ENCODE results near the gene GRAMD1C.

The GRAMD1C gene

DNA sequence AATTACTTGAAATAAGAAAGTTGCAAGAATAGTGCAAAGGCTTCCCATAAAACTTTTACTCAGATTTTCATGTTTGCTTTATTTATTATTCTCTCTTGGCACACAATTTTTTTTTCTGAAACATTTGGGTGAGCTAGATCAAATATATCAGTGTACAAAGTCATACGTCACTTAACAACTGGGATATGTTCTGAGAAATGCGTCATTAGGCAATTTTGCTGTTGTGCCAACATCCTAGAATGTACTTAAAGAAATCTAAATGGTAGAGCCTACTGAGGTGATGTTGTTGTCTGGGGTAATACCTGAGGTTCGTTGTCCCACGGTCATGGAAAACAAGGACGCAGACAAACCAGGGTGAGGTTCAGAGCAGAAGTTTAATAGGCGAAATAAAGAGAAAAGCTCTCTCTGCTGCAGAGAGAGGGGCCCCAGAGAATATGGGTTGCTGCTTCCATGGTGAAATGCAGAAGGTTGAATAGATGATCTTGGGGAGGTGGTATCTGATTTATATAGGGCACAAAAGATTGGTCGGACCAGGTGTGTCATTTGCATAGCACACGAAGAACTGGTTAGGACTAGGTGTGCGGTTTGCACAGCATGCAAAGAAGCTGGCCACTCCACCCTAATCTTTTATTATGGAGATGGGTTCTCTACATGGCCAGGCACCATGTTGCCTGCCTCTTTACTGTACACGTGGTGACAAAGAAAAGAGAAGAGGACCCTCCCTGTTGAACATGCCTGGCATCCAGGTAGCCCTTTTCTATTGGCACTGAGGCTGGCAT is 8.8 kb upstream of the GRAMD1C start:
- no peak for DNase-seq

DNA sequence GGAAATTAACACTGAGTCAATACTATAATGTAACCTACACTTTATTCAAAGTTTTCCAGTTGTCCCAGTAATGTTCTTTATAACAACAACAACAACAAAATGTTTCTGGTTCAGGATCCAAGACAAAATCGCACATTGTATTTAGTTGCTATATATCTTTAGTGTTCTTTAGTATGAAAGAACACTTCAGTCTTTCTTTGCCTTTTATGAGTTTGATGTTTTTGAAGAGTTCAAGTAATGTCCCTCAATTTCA is 7.6 kb upstream of the GRAMD1C start:
- intact Hi-C loops (cut with DNase I; ENCODE audit: low total_unique reads): no loop called here
- H3K9me3 ChIP-seq: peaks cover 0 to 7% (median 0%) of the 10 kb centered on the region in 3 donors
- H3K27me3 ChIP-seq: no peaks in the 10 kb centered on the region
- no peaks in the 10 kb centered on the region for H3K4me1 ChIP-seq
- DNase-seq: no peak
- H3K27ac ChIP-seq: no peak overlapping the region
- no peak overlapping the region for H3K4me3 ChIP-seq
- no peaks in the 10 kb centered on the region for H3K36me3 ChIP-seq
- TF ChIP-seq, protein P1, sequence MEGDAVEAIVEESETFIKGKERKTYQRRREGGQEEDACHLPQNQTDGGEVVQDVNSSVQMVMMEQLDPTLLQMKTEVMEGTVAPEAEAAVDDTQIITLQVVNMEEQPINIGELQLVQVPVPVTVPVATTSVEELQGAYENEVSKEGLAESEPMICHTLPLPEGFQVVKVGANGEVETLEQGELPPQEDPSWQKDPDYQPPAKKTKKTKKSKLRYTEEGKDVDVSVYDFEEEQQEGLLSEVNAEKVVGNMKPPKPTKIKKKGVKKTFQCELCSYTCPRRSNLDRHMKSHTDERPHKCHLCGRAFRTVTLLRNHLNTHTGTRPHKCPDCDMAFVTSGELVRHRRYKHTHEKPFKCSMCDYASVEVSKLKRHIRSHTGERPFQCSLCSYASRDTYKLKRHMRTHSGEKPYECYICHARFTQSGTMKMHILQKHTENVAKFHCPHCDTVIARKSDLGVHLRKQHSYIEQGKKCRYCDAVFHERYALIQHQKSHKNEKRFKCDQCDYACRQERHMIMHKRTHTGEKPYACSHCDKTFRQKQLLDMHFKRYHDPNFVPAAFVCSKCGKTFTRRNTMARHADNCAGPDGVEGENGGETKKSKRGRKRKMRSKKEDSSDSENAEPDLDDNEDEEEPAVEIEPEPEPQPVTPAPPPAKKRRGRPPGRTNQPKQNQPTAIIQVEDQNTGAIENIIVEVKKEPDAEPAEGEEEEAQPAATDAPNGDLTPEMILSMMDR (IDR thresholded peaks at IDR 0.05): no peak

More for the DNA sequence above, 8.8 kb upstream of the GRAMD1C start:
- intact Hi-C loops (cut with DNase I; ENCODE audit: low total_unique reads): no loop called here
- Histone ChIP-seq H3K9me3 (peaks cover 0 to 7% (median 0%) of the 10 kb centered on the region in 3 donors), H3K36me3 (no peaks in the 10 kb centered on the region), H3K4me1 (no peaks in the 10 kb centered on the region), H3K27me3 (no peaks in the 10 kb centered on the region), H3K27ac (no peak overlapping the region), H3K4me3 (no peak overlapping the region)
- TF ChIP-seq, protein P1 (IDR thresholded peaks at IDR 0.05): no peak

DNA sequence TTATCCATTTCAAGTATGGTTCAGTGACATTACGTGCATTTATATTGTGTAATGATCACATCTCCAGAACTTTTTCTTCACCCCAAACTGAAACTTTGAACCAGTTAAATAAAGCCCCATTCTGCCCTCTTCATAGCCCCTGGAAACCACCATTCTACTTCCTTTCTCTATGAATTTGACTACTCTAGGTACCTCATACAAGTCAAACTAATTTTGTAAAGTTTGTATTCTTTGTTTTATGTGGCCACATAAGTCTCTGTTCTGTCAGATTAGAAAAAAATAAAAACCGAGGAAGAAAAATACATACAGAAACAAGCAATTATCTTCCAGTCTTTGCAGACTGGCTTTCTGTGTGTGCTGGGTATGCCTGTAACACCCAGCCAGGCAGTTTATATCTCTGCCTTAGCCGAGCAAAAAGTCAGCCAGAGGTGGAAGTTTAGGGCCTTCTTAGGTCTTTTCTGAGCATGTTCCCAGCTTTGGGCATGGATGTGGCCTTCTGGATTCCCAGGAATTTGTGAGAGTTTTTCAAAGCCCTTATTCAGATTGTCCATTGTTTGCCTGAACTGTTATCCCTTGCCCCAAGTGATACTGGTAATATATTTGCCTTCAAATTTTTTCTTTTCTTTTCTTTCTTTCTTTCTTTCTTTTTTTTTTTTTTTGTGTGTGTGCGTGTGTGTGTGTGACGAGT is 6.0 kb upstream of the GRAMD1C start:
- intact Hi-C loops (cut with DNase I; ENCODE audit: low total_unique reads): no loop called here
- TF ChIP-seq, protein P1 (IDR thresholded peaks at IDR 0.05): no peak
- Histone ChIP-seq H3K27me3 (no peaks in the 10 kb centered on the region), H3K4me3 (no peak overlapping the region), H3K36me3 (no peaks in the 10 kb centered on the region), H3K27ac (no peak overlapping the region), H3K9me3 (peaks cover 0 to 7% (median 0%) of the 10 kb centered on the region in 3 donors), H3K4me1 (no peaks in the 10 kb centered on the region)
- DNase-seq: no peak

DNA sequence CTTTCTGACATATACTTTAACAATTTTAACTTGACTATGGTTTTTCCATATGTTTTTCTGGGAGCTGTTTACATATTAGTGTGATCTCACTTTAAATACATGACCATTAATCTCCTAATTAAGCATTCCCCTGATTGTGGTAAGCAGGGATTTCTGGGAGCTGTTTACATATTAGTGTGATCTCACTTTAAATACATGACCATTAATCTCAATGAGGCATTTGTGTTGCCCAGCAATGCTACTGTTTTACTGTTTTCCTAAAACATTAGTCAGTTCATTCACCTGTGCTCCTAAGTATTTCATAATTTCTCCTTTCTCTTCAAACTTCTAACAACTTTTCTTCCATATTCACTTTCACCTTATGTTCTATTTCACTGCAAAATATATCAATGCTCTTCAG is 3.6 kb upstream of the GRAMD1C start:
- H3K36me3 ChIP-seq: no peaks in the 10 kb centered on the region
- intact Hi-C loops (cut with DNase I; ENCODE audit: low total_unique reads): no loop called here
- H3K4me3 ChIP-seq: no peak overlapping the region
- TF ChIP-seq, protein P1 (IDR thresholded peaks at IDR 0.05): no peak
- peaks cover 0 to 5% (median 2%) of the 10 kb centered on the region in 4 donors for H3K4me1 ChIP-seq
- DNase-seq: no peak
- H3K27me3 ChIP-seq: no peaks in the 10 kb centered on the region
- peaks cover 0 to 7% (median 0%) of the 10 kb centered on the region in 3 donors for H3K9me3 ChIP-seq
- no peak overlapping the region for H3K27ac ChIP-seq

DNA sequence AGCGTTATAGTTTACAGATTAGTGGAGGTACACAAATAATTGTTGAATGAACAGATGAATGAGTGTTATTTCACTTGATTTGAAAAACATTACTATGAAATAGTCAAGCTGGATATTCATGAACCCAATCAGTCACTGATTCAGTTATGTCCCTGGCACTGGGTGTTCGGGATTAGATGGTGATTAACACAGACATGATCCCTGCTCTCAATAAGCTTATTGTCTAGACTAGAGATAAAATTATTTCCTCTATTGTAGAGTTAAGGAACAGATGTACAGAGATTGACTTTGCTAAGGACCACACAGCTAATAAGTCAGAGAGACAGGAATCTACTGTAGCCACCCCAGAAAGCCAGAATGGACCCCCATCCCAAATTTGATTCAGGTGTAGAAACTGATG is 963 bp downstream of the GRAMD1C start:
- Histone ChIP-seq H3K9me3 (no peaks in the 10 kb centered on the region), H3K4me3 (no peak overlapping the region), H3K27me3 (no peaks in the 10 kb centered on the region), H3K36me3 (no peaks in the 10 kb centered on the region), H3K27ac (no peak overlapping the region), H3K4me1 (peaks cover 0 to 5% (median 2%) of the 10 kb centered on the region in 4 donors)
- intact Hi-C loops (cut with DNase I; ENCODE audit: low total_unique reads): no loop called here
- DNase-seq: no peak
- TF ChIP-seq, protein P1 (IDR thresholded peaks at IDR 0.05): no peak
